ENCODE results near the gene CYGB.
A peak's percentile ranks its signal among the peaks of the same experiment; 100 is the strongest.
"Not testable (repeated sequence)": the region's sequence is repeated elsewhere in the genome, so short reads cannot be mapped to it uniquely, and the experiment has no call there.

CYGB gene

DNA sequence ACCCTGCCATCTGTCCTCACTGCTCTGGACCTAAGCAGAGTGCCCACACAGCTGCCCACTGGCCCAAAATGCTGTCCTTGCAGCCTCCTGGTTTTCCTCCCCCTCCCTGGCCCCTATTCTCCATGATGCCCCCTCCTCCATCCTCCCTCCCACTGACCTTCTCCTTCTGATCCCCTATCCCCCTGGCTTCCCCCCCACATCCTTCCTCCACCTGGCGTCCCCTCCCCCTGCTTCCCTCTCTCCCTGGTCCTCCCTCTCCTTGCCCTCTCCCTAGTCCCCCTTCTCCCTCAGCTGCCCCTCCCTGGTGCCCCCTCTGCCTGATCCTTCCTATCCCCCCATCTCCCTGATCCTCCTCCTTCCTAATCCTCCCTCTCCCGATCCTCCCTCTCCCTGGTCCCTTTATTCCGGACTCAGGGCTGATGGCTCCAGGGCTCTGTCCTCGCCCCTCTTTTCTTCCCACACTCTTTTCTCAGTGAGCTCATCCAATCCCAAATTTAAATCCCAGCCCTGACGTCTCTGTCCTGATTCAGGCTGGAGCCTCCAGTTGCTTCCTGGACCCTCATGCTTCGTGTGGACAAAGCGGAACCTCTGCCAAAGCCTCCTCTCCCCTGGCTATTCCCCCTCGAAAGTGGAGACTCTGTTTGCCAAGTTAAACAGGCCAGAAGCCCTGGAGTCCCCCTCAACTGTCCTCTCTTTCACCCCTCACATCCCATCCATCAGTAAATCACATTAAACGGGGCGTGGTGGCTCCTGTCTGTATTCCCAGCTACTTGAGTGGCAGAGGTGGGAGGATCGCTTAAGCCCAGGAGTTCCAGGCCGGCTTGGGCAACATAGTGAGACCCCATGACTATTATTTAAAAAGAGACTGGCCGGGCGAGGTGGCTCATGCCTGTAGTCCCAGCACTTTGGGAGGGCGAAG is 18.2 kb downstream of the CYGB start:
- no peak for DNase-seq

GRCh38 chr17:76517638-76518038 is 19.9 kb downstream of the CYGB start:
- DNase-seq, result no peak

GRCh38 chr17:76515274-76515949 is 22.1 kb downstream of the CYGB start:
- peak; percentile 92 for DNase-seq

GRCh38 chr17:76514355-76514754 is 23.2 kb downstream of the CYGB start:
- DNase-seq, result not testable (repeated sequence)

DNA sequence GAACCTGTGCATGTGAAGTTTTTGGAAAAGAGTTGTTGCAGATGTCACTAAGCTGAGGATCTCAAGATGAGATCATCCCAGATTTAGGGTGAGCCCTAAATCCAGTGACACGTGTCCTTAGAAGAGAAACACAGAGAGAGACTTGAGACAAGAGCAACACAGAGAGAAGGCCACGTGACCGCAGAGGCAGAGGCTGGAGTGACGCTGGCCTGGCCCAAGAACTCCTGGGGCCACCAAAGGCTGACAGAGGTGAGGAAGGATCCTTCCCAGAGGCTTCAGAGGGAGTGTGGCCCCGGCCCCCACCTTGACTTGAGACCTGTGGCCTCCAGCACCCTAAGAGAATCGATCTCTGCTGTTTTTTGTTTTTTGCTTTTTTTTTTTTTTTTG is 24.2 kb downstream of the CYGB start:
- DNase-seq, result no peak

DNA sequence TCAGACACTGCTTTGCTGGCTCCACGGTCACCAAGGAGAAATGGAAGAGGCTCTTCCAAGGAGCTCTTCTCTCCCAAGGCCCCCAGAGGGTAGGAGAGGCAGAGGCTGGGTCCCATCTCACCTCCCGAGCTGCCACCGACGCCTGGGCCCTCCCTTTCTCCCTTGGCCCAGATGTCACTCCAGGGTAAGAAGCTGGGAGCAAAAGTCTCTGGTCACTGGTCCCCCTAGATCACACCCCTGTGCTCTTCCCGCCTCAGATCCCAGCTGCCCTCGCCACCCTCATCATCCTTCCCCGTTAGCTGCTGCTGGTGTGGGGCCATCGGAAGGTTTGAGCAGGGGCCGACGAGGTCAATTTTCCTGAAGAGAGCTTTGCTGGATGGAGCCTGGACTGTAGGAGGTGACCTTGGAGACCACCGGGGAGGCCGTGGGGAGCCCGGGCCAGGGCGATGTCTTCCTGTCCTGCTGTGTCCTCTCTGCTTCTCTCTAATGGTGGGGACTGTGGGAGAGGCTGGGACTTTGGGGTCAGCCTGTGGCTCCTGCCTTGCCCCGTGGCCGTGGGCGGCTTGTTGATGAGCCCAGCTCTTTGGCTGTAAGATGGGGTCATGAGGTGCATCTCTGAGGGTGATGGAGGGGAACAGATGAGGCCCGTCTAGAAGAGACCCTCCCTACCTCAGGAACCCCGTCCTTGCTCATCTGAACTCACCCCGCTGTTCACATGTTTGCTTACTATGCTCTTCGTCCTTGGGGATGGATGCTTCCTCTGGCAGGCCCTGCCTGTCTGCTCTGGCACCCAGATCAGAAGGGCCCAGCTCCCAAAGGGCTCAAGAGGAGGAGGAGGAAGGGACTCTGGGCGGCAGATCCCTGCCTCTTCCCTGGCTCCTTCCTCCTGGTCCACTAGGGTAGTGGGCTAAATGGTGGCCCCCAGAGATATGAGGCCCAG is 24.9 kb downstream of the CYGB start:
- DNase-seq, result no peak

DNA sequence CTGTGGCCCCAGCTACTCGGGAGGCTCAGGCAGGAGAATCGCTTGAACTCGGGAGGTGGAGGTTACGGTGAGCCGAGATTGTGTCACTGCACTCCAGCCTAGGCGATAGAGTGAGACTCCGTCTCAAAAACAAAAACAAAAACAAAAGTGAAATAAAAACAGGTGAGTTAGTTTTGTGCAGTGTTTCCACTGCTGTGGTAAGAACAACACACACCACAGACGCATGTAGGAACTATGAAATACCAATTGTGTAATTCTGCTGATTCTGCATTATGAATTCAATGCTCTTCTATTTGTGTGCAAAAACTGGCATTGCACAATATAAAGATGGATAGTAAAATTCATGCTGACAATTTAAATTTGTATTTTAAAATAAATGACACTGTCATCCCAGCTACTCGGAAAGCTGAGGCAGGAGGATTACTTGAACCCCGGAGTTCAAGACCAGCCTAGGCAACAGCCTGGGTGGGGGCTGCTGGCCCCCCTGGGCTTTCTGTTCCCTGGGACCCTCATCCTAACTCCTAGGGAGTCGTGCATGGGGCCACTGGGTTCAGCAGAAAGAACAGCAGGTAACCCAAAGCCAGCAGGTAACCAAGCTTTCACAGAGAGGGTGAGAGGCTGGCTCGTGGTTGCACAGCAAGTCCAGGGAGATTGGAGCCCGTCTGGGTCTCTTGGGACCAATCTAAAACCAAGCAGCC is 25.7 kb downstream of the CYGB start:
- DNase-seq, result no peak

- DNase-seq, result no peak
Measured at GRCh38 chr17:76510831-76511244, 26.7 kb downstream of the CYGB start.

GRCh38 chr17:76508472-76509063 is 28.9 kb downstream of the CYGB start:
- not testable (repeated sequence) for DNase-seq

- peak; percentile 95 for DNase-seq
Measured at GRCh38 chr17:76506408-76507345, 30.8 kb downstream of the CYGB start.

GRCh38 chr17:76504117-76504516 is 33.4 kb downstream of the CYGB start:
- DNase-seq, result no peak

DNA sequence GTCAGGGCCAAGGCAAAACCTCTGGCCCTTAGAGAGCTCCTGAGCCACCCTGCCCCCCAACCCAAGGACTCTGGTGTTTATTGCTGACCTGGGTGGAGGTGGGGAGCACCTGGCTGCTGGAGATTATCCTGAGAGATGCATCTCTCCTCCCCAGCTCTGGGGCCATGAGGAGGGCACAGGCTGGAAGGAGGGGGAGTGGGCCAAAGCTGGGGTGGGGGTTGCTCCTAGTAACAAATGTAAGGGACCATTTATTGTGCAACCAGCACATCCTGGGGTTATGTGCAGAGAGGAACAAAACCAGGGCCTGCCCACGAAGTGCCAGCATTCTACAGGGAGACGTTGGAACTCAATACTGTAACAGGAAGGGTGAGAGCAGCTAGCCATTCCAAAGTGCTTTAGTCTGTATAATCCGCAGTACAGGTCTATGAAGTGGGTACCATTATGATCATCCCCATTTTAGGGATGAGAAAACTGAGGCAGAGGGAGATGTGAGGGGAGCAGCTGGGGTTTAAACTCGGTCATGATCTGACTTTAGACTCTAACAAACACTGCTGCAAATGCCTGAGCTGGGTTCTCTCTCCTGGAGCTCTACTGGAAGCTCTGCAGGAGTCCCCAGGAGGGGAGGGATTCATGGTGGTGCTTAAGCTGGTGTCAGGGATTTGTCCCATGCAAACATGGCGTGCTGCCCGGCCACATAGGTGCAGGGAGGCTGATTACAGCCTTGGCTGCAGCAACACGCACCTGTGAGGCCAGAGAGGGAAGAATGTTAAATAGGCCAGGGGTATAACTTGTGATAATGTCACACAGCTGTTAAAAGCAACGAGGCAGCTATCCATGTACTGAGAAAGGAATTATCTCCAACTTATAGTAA is 34.9 kb downstream of the CYGB start:
- DNase-seq, result no peak

DNA sequence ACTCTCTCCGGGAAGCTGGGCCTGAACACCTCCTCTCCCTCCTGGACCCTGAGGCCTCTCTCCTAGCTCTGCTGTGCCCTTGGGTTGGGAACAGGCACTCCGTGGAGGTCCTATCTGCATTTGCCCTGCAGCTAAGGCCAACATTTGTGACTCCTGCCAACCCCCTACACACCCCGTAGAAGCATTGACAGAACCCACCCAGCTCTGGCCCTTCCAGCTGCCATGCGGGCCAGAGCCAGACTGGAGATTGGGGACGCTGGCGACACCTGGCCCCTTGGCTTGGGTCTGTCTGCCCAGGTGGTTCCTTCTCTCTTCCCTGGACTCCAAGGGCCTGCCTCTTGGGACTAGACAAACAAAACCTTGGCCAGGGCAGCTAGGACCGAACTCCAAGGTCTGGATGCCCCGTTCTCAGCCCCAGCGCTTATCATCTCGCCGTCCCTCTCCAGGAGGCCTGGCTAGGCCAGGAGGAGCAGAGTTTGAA is 35.6 kb downstream of the CYGB start:
- no peak for DNase-seq

DNA sequence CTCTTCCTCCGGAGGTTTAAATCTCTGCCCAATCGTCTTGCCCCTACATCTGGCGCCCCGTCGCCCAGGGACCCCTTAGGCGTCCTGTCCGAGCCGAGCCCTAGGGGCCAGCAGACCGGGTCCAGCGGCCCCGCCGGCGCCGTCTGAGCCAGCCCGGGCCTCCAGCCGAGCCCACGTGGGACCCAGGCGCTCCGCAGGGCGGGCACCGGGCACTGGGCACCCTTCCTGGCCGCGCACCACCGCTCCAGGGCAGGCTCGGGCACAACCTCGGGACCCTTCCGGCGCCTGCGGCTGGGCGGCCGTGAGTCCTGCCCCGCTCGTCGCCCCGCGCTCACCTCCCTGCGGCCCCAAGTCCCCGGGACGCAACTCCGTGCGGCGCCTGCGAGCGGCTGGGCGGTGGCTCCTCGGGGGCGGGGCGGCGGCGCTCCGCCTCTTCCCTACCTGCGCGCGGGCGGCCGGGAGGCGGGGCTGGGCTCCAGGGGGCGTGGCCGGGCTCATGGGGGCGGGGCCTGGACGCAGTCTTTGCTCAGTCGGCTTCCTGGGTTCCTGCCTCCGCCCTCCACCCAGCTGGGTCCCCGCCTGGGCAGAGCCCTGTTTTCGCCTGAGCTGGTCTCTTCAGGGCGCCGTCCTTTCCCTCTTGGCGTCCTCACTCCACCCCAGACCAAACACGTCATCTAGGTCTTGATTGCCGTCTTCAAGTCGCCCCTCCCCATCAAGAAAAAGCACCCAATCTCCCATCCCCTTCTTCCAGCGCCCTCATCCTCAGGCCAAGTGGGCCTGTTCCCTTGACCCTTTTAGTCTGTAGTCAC is 36.3 kb downstream of the CYGB start, which contains the start of gene RHBDF2:
Gene RHBDF2, minus strand, starts transcription at position 406 of the 809 bp plus-strand sequence. CDS start 19,899 bp downstream, outside the sequence.
- DNase-seq, result peak; percentile 98

- no peak for DNase-seq
Measured at GRCh38 chr17:76500747-76501017, 36.8 kb downstream of the CYGB start.

DNA sequence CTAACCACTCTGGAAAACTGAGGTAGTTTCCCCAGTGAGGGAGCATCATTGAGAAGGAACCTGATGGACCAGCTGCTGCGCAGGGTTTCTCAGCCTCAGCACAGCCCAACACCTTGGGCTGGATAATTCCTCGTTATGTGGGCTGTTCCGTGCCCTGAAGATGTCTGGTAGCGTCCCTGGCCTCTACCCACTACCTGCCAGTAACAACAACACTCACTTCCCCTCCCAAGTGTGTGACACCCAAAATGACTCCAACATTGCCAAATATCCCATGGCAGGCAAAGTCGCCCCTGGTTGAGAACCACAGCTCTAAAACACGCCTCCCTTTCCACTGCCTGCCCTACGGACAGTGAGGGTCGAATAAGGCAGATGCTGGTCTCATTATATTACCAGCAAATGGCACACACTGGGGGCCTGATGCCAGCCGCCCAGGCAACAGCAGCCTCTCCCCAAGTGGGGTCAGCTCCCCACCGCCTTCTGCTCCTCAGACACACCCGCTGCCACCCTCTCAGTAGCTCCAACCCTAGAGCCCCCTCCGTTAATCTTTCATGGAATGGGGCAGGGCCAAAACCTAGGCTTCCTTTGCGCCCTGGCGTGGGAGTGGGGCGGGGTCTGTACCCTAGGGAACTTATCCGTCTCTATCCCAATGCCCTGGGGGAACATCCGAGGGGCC is 37.3 kb downstream of the CYGB start:
- DNase-seq, result no peak

DNA sequence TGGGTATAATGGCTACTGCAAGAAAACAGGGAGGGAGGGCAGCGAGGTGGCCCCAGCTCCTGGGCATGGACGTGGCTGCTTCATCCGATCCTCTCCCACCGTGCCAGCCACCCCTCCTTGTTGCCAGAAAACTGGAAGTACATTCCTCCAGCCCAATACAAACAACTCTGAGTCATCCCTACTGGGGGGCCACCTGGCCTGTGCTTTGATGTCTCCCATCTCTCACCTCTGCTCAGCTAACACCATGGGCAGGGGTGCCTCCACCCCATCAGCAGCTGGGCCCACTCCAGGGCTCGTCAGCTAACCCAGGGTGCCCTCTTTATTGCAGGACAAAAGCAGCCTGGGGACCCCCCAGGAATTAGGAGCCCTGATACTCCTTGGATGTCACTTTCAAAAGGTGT is 38.2 kb downstream of the CYGB start:
- no peak for DNase-seq

GRCh38 chr17:76498876-76499251 is 38.6 kb downstream of the CYGB start:
- no peak for DNase-seq
